NCI-H146 (cell line): Measurements from ENCODE around the gene BRK1.
"Not testable (repeated sequence)": the region's sequence is repeated elsewhere in the genome, so short reads cannot be mapped to it uniquely, and the experiment has no call there.

ENCODE experiments used
- DNase-seq: peaks from one replicate; lab custom pipeline; 2025; lab: John Stamatoyannopoulos, UW

Gene BRK1

GRCh38 chr3:10142707-10143560, 27.5 kb downstream of the BRK1 start:
- no peak for DNase-seq

GRCh38 chr3:10145685-10146084, 30.2 kb downstream of the BRK1 start:
- no peak for DNase-seq

GRCh38 chr3:10149226-10149625, 33.8 kb downstream of the BRK1 start:
- DNase-seq = no peak

GRCh38 chr3:10150987-10151386, 35.5 kb downstream of the BRK1 start:
- DNase-seq = no peak

- no peak for DNase-seq
Measured at GRCh38 chr3:10154335-10155122, 39.1 kb downstream of the BRK1 start.

GRCh38 chr3:10155123-10155472, 39.6 kb downstream of the BRK1 start:
- DNase-seq = no peak

GRCh38 chr3:10155658-10156057, 40.2 kb downstream of the BRK1 start:
- no peak for DNase-seq

GRCh38 chr3:10157031-10157430, 41.6 kb downstream of the BRK1 start:
- no peak for DNase-seq

GRCh38 chr3:10158555-10158954, 43.1 kb downstream of the BRK1 start:
- DNase-seq = not testable (repeated sequence)

GRCh38 chr3:10160346-10160745, 44.9 kb downstream of the BRK1 start:
- DNase-seq = no peak

- DNase-seq = no peak
Measured at GRCh38 chr3:10160925-10161324, 45.5 kb downstream of the BRK1 start.

- DNase-seq = no peak
Measured at GRCh38 chr3:10162185-10162584, 46.7 kb downstream of the BRK1 start.

- not testable (repeated sequence) for DNase-seq
Measured at GRCh38 chr3:10164201-10164545, 48.7 kb downstream of the BRK1 start.

GRCh38 chr3:10164546-10165393, 49.3 kb downstream of the BRK1 start, which contains the start of gene IRAK2:
IRAK2 (plus strand) TSS chr3:10164919; CDS start chr3:10164955, 36 bp downstream.
- DNase-seq = peak; percentile 51

- no peak for DNase-seq
Measured at GRCh38 chr3:10166213-10166604, 50.7 kb downstream of the BRK1 start.

GRCh38 chr3:10169000-10169496, 53.6 kb downstream of the BRK1 start:
- DNase-seq = no peak

GRCh38 chr3:10170915-10171478, 55.5 kb downstream of the BRK1 start:
- DNase-seq = no peak

- DNase-seq = no peak
Measured at GRCh38 chr3:10173095-10173925, 57.8 kb downstream of the BRK1 start.

- DNase-seq = no peak
Measured at GRCh38 chr3:10173926-10174435, 58.5 kb downstream of the BRK1 start.

- DNase-seq = not testable (repeated sequence)
Measured at GRCh38 chr3:10175334-10175733, 59.9 kb downstream of the BRK1 start.

- DNase-seq = not testable (repeated sequence)
Measured at GRCh38 chr3:10176150-10176549, 60.7 kb downstream of the BRK1 start.
